ENCODE data around the gene GLRB.

- TF ChIP-seq CTCF (tag by site-specific recombination; IDR thresholded peaks at IDR 0.05), result no peak
- no peak for TF ChIP-seq KLF8 (tag by site-specific recombination; IDR thresholded peaks at IDR 0.05)
- TF ChIP-seq ZNF501 (tag by site-specific recombination; IDR thresholded peaks at IDR 0.05), result no peak
- no peak for TF ChIP-seq MEIS1 (CRISPR knock-in tag; IDR thresholded peaks at IDR 0.05; ENCODE audit: borderline replicate concordance)
- TF ChIP-seq ZNF302 (tag by site-specific recombination; IDR thresholded peaks at IDR 0.05; ENCODE audit: low read depth), result no peak
- no peak for TF ChIP-seq ZNF670 (tag by site-specific recombination; IDR thresholded peaks at IDR 0.05; ENCODE audit: low read depth)
- no peak for TF ChIP-seq ZNF23 (tag by site-specific recombination; IDR thresholded peaks at IDR 0.05; ENCODE audit: borderline replicate concordance)
- TF ChIP-seq ZNF654 (tag by site-specific recombination; IDR thresholded peaks at IDR 0.05; ENCODE audit: low read depth), result no peak
- no peak for TF ChIP-seq ZSCAN18 (tag by site-specific recombination; IDR thresholded peaks at IDR 0.05)
- no peak for TF ChIP-seq SALL2 (tag by site-specific recombination; IDR thresholded peaks at IDR 0.05; ENCODE audit: borderline replicate concordance)
- no peak for TF ChIP-seq ZBTB8A (tag by site-specific recombination; IDR thresholded peaks at IDR 0.05)
- no peak for TF ChIP-seq ATF2 (tag by site-specific recombination; IDR thresholded peaks at IDR 0.05; ENCODE audit: low read depth)
Measured at GRCh38 chr4:157128395-157128794, 52.4 kb downstream of the GLRB start.

Data from HEK293 (cell line).